GM23338 (cell line): ENCODE data around the gene ADAM8.

ENCODE experiments used
- CREB1 ChIP-seq: fragments of 250-450 bp; sonication (Bioruptor Pico); IDR thresholded peaks from 2 replicates; pipeline ENCODE4 v1.5.0; 2020; ENCODE audit warnings: low read depth, mild to moderate bottlenecking, moderate library complexity
- CTCF ChIP-seq, 2 experiments: fragments of 200-600 bp in 1 of 2; sonication (generic) in 1 of 2; conservative IDR thresholded peaks; 2 replicates each; pipeline versions ENCODE4 v1.5.1 to v1.6.1; 2016 to 2017; ENCODE audit warnings: antibody characterized with exemption in 2 of 2, low read depth in 2 of 2, mild to moderate bottlenecking in 2 of 2, moderate library complexity in 1 of 2
- EZH2 ChIP-seq: fragments of 200-600 bp; sonication (generic); IDR thresholded peaks from one replicate; pipeline ENCODE4 v1.8.0; 2017; ENCODE audit warnings: antibody characterized with exemption, mild to moderate bottlenecking, low read depth; ENCODE audit not compliant: unreplicated experiment
- EZH2phosphoT487 ChIP-seq: fragments of 200-600 bp; sonication (generic); IDR thresholded peaks from one replicate; pipeline ENCODE4 v1.8.1; 2018; ENCODE audit warnings: antibody characterized with exemption; ENCODE audit not compliant: unreplicated experiment
- JUNB ChIP-seq: IDR thresholded peaks from one replicate; pipeline ENCODE4 v1.6.1; 2016; ENCODE audit warnings: antibody characterized with exemption; ENCODE audit not compliant: unreplicated experiment
- POLR2AphosphoS5 ChIP-seq: IDR thresholded peaks from 2 replicates; pipeline ENCODE4 v1.6.1; 2016; ENCODE audit warnings: antibody characterized with exemption, low read depth
- STAT1 ChIP-seq: IDR thresholded peaks from one replicate; pipeline ENCODE4 v1.6.1; 2016; ENCODE audit warnings: antibody characterized with exemption; ENCODE audit not compliant: unreplicated experiment
- ZNF331 ChIP-seq: fragments of 250-450 bp; sonication (Bioruptor Pico); IDR thresholded peaks from 2 replicates; pipeline ENCODE4 v1.5.0; 2020; ENCODE audit warnings: low read depth, mild to moderate bottlenecking, moderate library complexity
- TF ChIP-seq, protein P1 (sequence below): IDR thresholded peaks from one replicate; pipeline ENCODE4 v1.6.1; 2018; ENCODE audit warnings: antibody characterized with exemption; ENCODE audit not compliant: unreplicated experiment
- TF ChIP-seq, protein P2 (sequence below): IDR thresholded peaks from 2 replicates; pipeline ENCODE4 v1.6.1; 2016; ENCODE audit warnings: antibody characterized with exemption

DNA sequence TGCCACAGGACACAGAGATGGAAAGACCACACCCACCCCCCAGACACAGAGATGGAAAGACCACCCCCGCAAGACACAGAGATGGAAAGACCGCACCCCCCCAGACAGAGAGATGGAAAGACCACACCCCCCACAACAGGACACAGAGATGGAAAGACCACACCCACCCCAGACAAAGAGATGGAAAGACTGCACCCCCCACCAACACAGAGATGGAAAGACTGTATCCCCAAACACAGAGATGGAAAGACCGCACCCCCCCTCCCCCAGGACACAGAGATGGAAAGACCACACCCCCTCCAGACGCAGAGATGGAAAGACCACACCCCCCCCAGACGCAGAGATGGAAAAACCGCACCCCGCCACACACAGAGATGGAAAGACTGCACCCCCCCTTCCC lies 40.1 kb upstream of the ADAM8 start:
- TF ChIP-seq CTCF (conservative IDR thresholded peaks at IDR 0.05; ENCODE audit: low read depth in 2 of 2), result no peak
- no peak for TF ChIP-seq POLR2AphosphoS5
- TF ChIP-seq EZH2, result no peak
- TF ChIP-seq, protein P1, sequence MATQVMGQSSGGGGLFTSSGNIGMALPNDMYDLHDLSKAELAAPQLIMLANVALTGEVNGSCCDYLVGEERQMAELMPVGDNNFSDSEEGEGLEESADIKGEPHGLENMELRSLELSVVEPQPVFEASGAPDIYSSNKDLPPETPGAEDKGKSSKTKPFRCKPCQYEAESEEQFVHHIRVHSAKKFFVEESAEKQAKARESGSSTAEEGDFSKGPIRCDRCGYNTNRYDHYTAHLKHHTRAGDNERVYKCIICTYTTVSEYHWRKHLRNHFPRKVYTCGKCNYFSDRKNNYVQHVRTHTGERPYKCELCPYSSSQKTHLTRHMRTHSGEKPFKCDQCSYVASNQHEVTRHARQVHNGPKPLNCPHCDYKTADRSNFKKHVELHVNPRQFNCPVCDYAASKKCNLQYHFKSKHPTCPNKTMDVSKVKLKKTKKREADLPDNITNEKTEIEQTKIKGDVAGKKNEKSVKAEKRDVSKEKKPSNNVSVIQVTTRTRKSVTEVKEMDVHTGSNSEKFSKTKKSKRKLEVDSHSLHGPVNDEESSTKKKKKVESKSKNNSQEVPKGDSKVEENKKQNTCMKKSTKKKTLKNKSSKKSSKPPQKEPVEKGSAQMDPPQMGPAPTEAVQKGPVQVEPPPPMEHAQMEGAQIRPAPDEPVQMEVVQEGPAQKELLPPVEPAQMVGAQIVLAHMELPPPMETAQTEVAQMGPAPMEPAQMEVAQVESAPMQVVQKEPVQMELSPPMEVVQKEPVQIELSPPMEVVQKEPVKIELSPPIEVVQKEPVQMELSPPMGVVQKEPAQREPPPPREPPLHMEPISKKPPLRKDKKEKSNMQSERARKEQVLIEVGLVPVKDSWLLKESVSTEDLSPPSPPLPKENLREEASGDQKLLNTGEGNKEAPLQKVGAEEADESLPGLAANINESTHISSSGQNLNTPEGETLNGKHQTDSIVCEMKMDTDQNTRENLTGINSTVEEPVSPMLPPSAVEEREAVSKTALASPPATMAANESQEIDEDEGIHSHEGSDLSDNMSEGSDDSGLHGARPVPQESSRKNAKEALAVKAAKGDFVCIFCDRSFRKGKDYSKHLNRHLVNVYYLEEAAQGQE, result no peak
- TF ChIP-seq EZH2phosphoT487, result no peak
- TF ChIP-seq CREB1 (CRISPR knock-in tag), result no peak
- no peak for TF ChIP-seq STAT1
- no peak for TF ChIP-seq JUNB
- TF ChIP-seq, protein P2, sequence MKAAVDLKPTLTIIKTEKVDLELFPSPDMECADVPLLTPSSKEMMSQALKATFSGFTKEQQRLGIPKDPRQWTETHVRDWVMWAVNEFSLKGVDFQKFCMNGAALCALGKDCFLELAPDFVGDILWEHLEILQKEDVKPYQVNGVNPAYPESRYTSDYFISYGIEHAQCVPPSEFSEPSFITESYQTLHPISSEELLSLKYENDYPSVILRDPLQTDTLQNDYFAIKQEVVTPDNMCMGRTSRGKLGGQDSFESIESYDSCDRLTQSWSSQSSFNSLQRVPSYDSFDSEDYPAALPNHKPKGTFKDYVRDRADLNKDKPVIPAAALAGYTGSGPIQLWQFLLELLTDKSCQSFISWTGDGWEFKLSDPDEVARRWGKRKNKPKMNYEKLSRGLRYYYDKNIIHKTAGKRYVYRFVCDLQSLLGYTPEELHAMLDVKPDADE, result no peak
- no peak for TF ChIP-seq ZNF331 (CRISPR knock-in tag)
